ENCODE measurements around the gene CFH. TPM values are rescaled to one million over a fixed set of nuclear protein-coding genes. Genes with fewer than 3 reads are reported as not detected.

CFH gene
- total RNA-seq = 100 to 1,000 TPM in 1 of 4 donors, 10 to 100 TPM in 3; 35.7 to 111 (median 60.9) TPM

DNA sequence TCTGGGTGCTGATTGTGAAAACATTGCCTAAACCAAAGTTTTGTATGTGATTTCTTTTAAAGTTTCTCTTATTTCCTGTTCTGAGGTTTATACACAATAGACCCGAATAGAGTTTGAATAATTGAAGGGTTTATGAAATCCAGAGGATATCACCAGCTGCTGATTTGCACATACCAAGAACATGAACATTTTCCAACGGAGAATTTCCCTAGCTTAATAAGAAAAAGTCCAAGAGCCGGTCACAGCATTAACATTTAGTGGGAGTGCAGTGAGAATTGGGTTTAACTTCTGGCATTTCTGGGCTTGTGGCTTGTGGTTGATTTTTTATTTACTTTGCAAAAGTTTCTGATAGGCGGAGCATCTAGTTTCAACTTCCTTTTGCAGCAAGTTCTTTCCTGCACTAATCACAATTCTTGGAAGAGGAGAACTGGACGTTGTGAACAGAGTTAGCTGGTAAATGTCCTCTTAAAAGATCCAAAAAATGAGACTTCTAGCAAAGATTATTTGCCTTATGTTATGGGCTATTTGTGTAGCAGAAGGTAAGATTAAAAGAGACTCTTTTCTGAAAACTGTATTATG lies at the start of gene CFH:
CFH (plus strand) TSS at position 407 of the 579 bp plus-strand sequence; CDS start at position 482, 75 bp downstream.
- H3K4me3 ChIP-seq = peak within 1 kb of the TSS; percentile 28 to 34
- TF ChIP-seq POLR2A (IDR thresholded peaks at IDR 0.05) (peak; percentile 34 to 35), POLR2AphosphoS5 (IDR thresholded peaks at IDR 0.05) (peak; percentile 62), EP300 (IDR thresholded peaks at IDR 0.05) (no peak)
- H3K36me3 ChIP-seq = no peaks in the 10 kb centered on the region
- peak within 1 kb of the TSS in 3 of 4 donors; percentile 18 to 39 (median 33) for H3K27ac ChIP-seq
- peak; percentile 51 for ATAC-seq
- H3K4me1 ChIP-seq = peaks cover 0 to 7% (median 0%) of the 10 kb centered on the region in 3 donors
- H3K27me3 ChIP-seq = no peaks in the 10 kb centered on the region
- no peaks in the 10 kb centered on the region for H3K9me3 ChIP-seq
- 12 to 26% methylated on average over 5 of the region's 5 CpGs for WGBS, 2 donors (ENCODE audit: low coverage in 1 of 2)

DNA sequence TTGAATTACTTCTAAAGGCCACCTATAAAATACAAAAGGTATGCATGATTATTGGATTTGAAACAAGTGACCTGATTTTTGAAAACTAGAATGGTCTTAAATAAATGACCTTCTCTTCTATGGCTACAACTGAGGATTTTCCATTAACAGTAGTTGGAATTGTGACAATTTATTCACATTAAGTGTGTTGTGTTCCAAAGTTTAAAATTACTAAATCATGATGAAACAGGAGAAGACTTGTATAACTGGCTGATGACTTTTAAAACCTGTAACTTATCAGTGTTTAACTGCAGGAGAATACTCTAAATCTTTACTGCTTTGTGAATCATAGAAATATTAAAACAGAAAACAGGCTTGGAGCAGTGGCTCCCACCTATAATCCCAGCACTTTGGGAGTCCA lies 48.2 kb upstream of the CFH start:
- Histone ChIP-seq H3K27ac (no peak overlapping the region), H3K4me1 (peaks cover 0 to 32% (median 3%) of the 10 kb centered on the region in 3 donors), H3K4me3 (no peak overlapping the region), H3K27me3 (no peaks in the 10 kb centered on the region), H3K9me3 (no peaks in the 10 kb centered on the region), H3K36me3 (no peaks in the 10 kb centered on the region)
- TF ChIP-seq CTCF (IDR thresholded peaks at IDR 0.05) = no peak
- TF ChIP-seq POLR2AphosphoS5 (IDR thresholded peaks at IDR 0.05) = no peak
- no peak for TF ChIP-seq POLR2A (IDR thresholded peaks at IDR 0.05)
- no peak for TF ChIP-seq EP300 (IDR thresholded peaks at IDR 0.05)
- no peak for ATAC-seq

DNA sequence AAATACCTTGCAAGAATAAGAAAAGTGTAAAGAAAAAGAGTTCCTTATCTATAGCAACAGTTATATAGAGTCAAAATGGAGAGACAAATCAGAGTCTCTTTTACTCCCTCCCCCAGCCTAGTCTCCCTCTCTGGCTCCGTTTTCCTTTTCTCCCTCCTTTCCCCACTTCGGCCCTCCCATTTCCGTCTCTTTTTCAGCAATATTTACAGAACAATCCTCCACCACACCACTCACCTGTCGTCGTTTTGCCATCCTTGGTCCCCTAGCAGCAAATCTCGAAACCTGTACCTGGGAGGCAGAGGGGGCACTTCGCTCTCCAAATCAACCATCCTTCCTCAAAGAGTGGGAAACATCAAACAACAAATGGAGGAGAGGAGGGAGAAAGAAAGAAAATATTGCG lies 43.9 kb upstream of the CFH start:
- peak overlapping the region; percentile 70 to 89 (median 86) for H3K27ac ChIP-seq
- H3K4me1 ChIP-seq = peaks cover 0 to 47% (median 3%) of the 10 kb centered on the region in 3 donors
- 0% methylated on average over 5 to 7 of the region's 8 CpGs for WGBS, 2 donors (ENCODE audit: low coverage in 1 of 2)
- no peaks in the 10 kb centered on the region for H3K27me3 ChIP-seq
- ATAC-seq = no peak
- no peak for TF ChIP-seq POLR2AphosphoS5 (IDR thresholded peaks at IDR 0.05)
- no peak for TF ChIP-seq POLR2A (IDR thresholded peaks at IDR 0.05)
- TF ChIP-seq CTCF (IDR thresholded peaks at IDR 0.05) = no peak
- TF ChIP-seq EP300 (IDR thresholded peaks at IDR 0.05) = no peak
- H3K36me3 ChIP-seq = no peaks in the 10 kb centered on the region
- peak overlapping the region; percentile 54 to 60 for H3K4me3 ChIP-seq
- no peaks in the 10 kb centered on the region for H3K9me3 ChIP-seq

DNA sequence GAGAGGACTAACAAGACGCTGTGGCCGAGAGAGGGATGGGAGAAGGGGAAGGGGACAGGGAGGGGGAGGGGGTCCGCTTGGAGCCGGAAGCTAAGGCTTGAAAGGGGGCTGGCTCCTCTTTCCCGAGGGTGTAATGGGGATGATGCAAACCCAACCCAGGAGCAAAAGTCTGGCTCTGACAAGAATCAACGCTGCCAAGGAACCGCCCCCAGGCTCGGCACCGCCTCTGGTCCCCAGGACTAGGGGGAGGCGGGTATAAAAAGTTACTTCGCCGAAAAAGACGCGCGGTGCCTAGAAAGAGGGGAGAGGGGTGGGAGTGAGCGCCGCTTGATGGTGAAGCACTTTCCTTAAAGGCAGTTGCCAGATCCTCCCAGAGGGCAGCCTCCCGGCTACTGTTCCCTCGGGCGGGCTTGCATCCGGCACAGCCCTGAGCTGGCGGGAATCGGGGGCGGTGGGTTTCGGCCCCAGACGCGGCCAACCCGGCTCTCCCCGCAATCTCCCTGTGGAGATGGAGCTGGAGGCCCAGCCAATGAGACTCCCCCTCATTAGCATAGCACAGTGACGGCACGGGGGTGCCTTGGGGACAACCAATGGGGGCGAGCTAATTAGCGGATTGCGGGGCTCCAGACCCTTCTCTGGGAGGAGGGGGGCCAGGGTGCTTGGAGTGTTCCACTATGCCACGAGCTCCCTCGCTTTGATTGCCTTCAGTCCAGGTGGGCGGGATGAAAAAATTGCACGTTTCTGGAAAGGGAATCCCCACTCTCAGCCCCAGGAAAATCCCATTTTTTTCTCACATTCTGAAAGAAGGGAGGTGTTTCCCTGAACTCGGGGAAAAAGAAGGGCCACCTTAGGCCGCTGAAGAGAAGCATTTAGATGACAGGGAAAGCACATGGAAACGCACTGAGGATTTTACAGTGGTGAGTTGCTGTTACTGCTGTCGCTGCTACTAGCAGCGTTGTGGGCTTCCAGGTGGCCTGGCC lies 43.2 kb upstream of the CFH start, which contains the start of gene KCNT2:
KCNT2 (minus strand) TSS at position 51 of the 980 bp plus-strand sequence. CDS start 131 bp downstream, outside the sequence.
- WGBS, 2 donors (ENCODE audit: low coverage in 1 of 2) = 0% methylated on average over 9 to 18 of the region's 43 CpGs
- Histone ChIP-seq H3K27me3 (no peaks in the 10 kb centered on the region), H3K9me3 (no peaks in the 10 kb centered on the region), H3K4me3 (peak within 1 kb of the TSS; percentile 54 to 60), H3K27ac (peak within 1 kb of the TSS; percentile 70 to 89 (median 86)), H3K4me1 (peaks cover 0 to 47% (median 3%) of the 10 kb centered on the region in 3 donors), H3K36me3 (no peaks in the 10 kb centered on the region)
- no peak for TF ChIP-seq POLR2AphosphoS5 (IDR thresholded peaks at IDR 0.05)
- peak; percentile 9 to 21 for TF ChIP-seq POLR2A (IDR thresholded peaks at IDR 0.05)
- TF ChIP-seq CTCF (IDR thresholded peaks at IDR 0.05) = peak in 3 of 4 experiments; percentile 21 to 39 (median 25)
- ATAC-seq = peak; percentile 87

- no peaks in the 10 kb centered on the region for H3K9me3 ChIP-seq
- no peaks in the 10 kb centered on the region for H3K36me3 ChIP-seq
- 28 to 29% methylated on average over 8 to 9 of the region's 10 CpGs for WGBS, 2 donors (ENCODE audit: low coverage in 1 of 2)
- ATAC-seq = peak; percentile 42
- TF ChIP-seq POLR2A (IDR thresholded peaks at IDR 0.05) (no peak), EP300 (IDR thresholded peaks at IDR 0.05) (no peak), CTCF (IDR thresholded peaks at IDR 0.05) (no peak), POLR2AphosphoS5 (IDR thresholded peaks at IDR 0.05) (no peak)
- H3K4me3 ChIP-seq = peak overlapping the region; percentile 54 to 60
- no peaks in the 10 kb centered on the region for H3K27me3 ChIP-seq
- peaks cover 0 to 47% (median 3%) of the 10 kb centered on the region in 3 donors for H3K4me1 ChIP-seq
- peak overlapping the region; percentile 70 to 89 (median 86) for H3K27ac ChIP-seq
Measured at GRCh38 chr1:196609370-196609737, 42.5 kb upstream of the CFH start.

All from gastroesophageal sphincter (tissue), 4 donors.